Measurements from ENCODE around the gene E2F2. TPM values are rescaled to one million over a fixed set of nuclear protein-coding genes. Genes with fewer than 3 reads are reported as not detected.

The E2F2 gene
- total and polyA plus RNA-seq, 2 of the 13 experiments (the other 11 are each of a cell fraction or from before 2014, with no cell fraction given), result 0.65 to 6.6 TPM

DNA sequence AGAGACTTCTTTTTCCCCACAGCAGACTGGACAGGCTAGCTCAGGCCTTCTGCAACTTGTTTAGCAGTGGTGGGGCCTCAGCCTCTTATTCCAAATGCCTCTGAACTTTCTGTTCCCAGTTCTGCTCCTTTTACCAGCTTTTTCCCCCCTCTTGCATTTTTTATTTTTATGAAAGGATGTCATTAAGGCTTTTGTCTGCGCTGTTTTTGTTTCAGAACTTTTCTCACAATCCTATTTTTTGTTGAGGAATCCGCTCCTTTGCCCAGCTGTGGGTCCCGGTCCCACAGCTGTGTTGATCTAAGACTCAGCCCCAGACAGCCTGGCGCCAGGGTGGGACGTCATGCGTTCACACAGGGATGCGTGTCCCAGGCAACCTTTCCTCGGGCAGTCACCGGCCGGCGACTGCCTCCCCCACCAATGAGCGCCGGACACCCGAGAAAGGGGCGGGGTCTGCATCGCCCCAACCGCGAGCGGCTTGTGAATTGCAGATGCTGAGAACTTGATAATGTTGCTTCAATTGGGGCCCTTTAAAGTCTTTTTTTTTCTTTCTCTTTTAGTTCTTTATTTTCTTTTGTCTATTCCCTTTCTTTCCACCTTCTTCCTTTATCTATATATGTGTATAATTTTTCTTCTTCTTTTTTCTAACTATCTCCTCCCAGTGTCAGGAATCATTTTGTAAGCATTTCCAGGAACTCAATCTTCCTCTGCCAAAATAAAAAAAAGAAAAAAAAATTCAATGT lies 31.3 kb upstream of the E2F2 start:
- no peaks in the 10 kb centered on the region; a peak in 1 of 5 replicates for H3K27me3 ChIP-seq (ENCODE audit: control insufficient read depth in 1 of 2, insufficient read depth in 2 of 2, low read length in 2 of 2)
- H3K4me1 ChIP-seq (ENCODE audit: insufficient read depth, low read length), result peaks cover 80% of the 10 kb centered on the region
- DNase-seq (ENCODE audit: low spot score) (peak; percentile 98), ATAC-seq (peak; percentile 79), FAIRE-seq (peak; percentile 88)
- in situ Hi-C loops (cut with HindIII; ENCODE audit: extremely low pct_ligation_motif_present, low pct_unique_long_range_greater_than_20kb), result no loop called here
- peak overlapping the region; percentile 82 for H3K9ac ChIP-seq (ENCODE audit: insufficient read depth, low read depth, low read length)
- H3K4me2 ChIP-seq (ENCODE audit: low read depth, low read length), result peak overlapping the region; percentile 81
- no peak overlapping the region for H2AFZ ChIP-seq (ENCODE audit: low read length)
- H3K36me3 ChIP-seq (replicated peaks in 1 of 2; ENCODE audit: control insufficient read depth in 1 of 2, insufficient read depth in 2 of 2, low read length in 2 of 2), result no peaks in the 10 kb centered on the region
- under 1% methylated on average over 18 of the region's 19 CpGs for WGBS (ENCODE audit: low lambda C conversion rate)
- intact Hi-C loops (cut with micrococcal nuclease; ENCODE audit: unreplicated experiment), result no loop called here
- peak overlapping the region; percentile 98 for H3K27ac ChIP-seq (ENCODE audit: extremely low read length, insufficient read depth, low read length)
- CTCF ChIA-PET (ENCODE audit: low intra/inter-chr PET ratio, low total read pairs), result no interaction called here
- POLR2A ChIA-PET, result interaction anchor here (0.8 to 1.3 kb wide), 5 partner anchors 15 to 218 kb away, joined by 3 to 7 read pairs (median 3); partner anchors contain the start of gene HNRNPR
- H3K9me3 ChIP-seq (ENCODE audit: low read length), result no peaks in the 10 kb centered on the region
- H3K79me2 ChIP-seq (ENCODE audit: insufficient read depth, low read length), result peaks cover 20% of the 10 kb centered on the region
- no TSS peak for BruUV-seq (replicated peaks)
- H3K4me3 ChIP-seq (replicated peaks in 1 of 3; ENCODE audit: insufficient read depth in 1 of 3, low read depth in 2 of 3, low read length in 3 of 3), result peak overlapping the region in 2 of 3 experiments; percentile 8 to 46; a peak in 1 of 6 replicates
- H4K20me1 ChIP-seq (ENCODE audit: insufficient read depth, low read length), result peaks cover 9% of the 10 kb centered on the region; the same call in 1 of the 2 replicates
- TF ChIP-seq ZNF263 (CRISPR knock-in tag; IDR thresholded peaks at IDR 0.05), result no peak
- peak; percentile 62 for TF ChIP-seq TARDBP (CRISPR knock-in tag; IDR thresholded peaks at IDR 0.05)
- 0 out of 2 replicates have a peak, but pooled peaks have one; percentile 28 for TF ChIP-seq PHF8 (CRISPR knock-in tag; IDR thresholded peaks at IDR 0.05)
- TF ChIP-seq MED13 (CRISPR knock-in tag; IDR thresholded peaks at IDR 0.05), result 0 out of 2 replicates have a peak, but pooled peaks have one; percentile 54
- TF ChIP-seq ZBTB42 (CRISPR knock-in tag; IDR thresholded peaks at IDR 0.05), result peak; percentile 66; the same call in 1 of the 2 replicates
- TF ChIP-seq, protein P1, sequence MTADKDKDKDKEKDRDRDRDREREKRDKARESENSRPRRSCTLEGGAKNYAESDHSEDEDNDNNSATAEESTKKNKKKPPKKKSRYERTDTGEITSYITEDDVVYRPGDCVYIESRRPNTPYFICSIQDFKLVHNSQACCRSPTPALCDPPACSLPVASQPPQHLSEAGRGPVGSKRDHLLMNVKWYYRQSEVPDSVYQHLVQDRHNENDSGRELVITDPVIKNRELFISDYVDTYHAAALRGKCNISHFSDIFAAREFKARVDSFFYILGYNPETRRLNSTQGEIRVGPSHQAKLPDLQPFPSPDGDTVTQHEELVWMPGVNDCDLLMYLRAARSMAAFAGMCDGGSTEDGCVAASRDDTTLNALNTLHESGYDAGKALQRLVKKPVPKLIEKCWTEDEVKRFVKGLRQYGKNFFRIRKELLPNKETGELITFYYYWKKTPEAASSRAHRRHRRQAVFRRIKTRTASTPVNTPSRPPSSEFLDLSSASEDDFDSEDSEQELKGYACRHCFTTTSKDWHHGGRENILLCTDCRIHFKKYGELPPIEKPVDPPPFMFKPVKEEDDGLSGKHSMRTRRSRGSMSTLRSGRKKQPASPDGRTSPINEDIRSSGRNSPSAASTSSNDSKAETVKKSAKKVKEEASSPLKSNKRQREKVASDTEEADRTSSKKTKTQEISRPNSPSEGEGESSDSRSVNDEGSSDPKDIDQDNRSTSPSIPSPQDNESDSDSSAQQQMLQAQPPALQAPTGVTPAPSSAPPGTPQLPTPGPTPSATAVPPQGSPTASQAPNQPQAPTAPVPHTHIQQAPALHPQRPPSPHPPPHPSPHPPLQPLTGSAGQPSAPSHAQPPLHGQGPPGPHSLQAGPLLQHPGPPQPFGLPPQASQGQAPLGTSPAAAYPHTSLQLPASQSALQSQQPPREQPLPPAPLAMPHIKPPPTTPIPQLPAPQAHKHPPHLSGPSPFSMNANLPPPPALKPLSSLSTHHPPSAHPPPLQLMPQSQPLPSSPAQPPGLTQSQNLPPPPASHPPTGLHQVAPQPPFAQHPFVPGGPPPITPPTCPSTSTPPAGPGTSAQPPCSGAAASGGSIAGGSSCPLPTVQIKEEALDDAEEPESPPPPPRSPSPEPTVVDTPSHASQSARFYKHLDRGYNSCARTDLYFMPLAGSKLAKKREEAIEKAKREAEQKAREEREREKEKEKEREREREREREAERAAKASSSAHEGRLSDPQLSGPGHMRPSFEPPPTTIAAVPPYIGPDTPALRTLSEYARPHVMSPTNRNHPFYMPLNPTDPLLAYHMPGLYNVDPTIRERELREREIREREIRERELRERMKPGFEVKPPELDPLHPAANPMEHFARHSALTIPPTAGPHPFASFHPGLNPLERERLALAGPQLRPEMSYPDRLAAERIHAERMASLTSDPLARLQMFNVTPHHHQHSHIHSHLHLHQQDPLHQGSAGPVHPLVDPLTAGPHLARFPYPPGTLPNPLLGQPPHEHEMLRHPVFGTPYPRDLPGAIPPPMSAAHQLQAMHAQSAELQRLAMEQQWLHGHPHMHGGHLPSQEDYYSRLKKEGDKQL (CRISPR knock-in tag; IDR thresholded peaks at IDR 0.05; ENCODE audit: low read depth), result no peak
- no peak for TF ChIP-seq ZZZ3 (CRISPR knock-in tag; IDR thresholded peaks at IDR 0.05; ENCODE audit: borderline replicate concordance)
- peak; percentile 33; the same call in 1 of the 2 replicates for TF ChIP-seq BHLHE40 (IDR thresholded peaks at IDR 0.05; ENCODE audit: low read length)
- peak; percentile 89 for TF ChIP-seq SIN3A (IDR thresholded peaks at IDR 0.05; ENCODE audit: borderline replicate concordance, low read depth, low read length)
- TF ChIP-seq ZSCAN12 (CRISPR knock-in tag; IDR thresholded peaks at IDR 0.05), result no peak
- TF ChIP-seq DMAP1 (CRISPR knock-in tag; IDR thresholded peaks at IDR 0.05), result no peak
- TF ChIP-seq GATA4 (IDR thresholded peaks at IDR 0.05; ENCODE audit: borderline replicate concordance, low read depth), result no peak
- no peak for TF ChIP-seq ZNF776 (CRISPR knock-in tag; IDR thresholded peaks at IDR 0.05)
- no peak for TF ChIP-seq NFE2L1 (CRISPR knock-in tag; IDR thresholded peaks at IDR 0.05; ENCODE audit: borderline replicate concordance)
- no peak for TF ChIP-seq ZNF460 (CRISPR knock-in tag; IDR thresholded peaks at IDR 0.05; ENCODE audit: borderline replicate concordance)
- peak; percentile 54 for TF ChIP-seq U2AF1 (optimal IDR thresholded peaks at IDR 0.05; ENCODE audit: low read depth, low read length)
- 0 out of 2 replicates have a peak, but pooled peaks have one; percentile 24 for TF ChIP-seq MXD4 (CRISPR knock-in tag; IDR thresholded peaks at IDR 0.05)
- TF ChIP-seq NFIC (IDR thresholded peaks at IDR 0.05; ENCODE audit: low read length), result 0 out of 2 replicates have a peak, but pooled peaks have one; percentile 32
- TF ChIP-seq NCOR1 (IDR thresholded peaks at IDR 0.05; ENCODE audit: borderline replicate concordance, low read length), result no peak; the same call in 1 of the 2 replicates
- peak; percentile 58; the same call in 1 of the 2 replicates for TF ChIP-seq SP4 (CRISPR knock-in tag; IDR thresholded peaks at IDR 0.05)
- no peak for TF ChIP-seq ZNF101 (CRISPR knock-in tag; IDR thresholded peaks at IDR 0.05; ENCODE audit: borderline replicate concordance, low read depth)

All from HepG2 (cell line).